HS-5 (cell line): ENCODE results near the gene C7orf25.

Experiments used
- DNase-seq: peaks from one replicate; pipeline ENCODE4 v3.0.0-alpha.2; 2012; ENCODE audit warnings: low read depth

The C7orf25 gene

GRCh38 chr7:42911454-42912447, at the start of gene C7orf25:
Gene C7orf25 (minus strand): TSS chr7:42912070. CDS start chr7:42910900, 1,170 bp downstream.
- peak; percentile 83 for DNase-seq

GRCh38 chr7:42961170-42961569, 49.3 kb upstream of the C7orf25 start:
- DNase-seq, result no peak

GRCh38 chr7:42960762-42961161, 48.9 kb upstream of the C7orf25 start:
- DNase-seq, result no peak

- no peak for DNase-seq
Observed at GRCh38 chr7:42959549-42959948, 47.7 kb upstream of the C7orf25 start.

- no peak for DNase-seq
Observed at GRCh38 chr7:42956062-42956461, 44.2 kb upstream of the C7orf25 start.

GRCh38 chr7:42953994-42954393, 42.1 kb upstream of the C7orf25 start:
- DNase-seq, result no peak

GRCh38 chr7:42952328-42952727, 40.5 kb upstream of the C7orf25 start:
- no peak for DNase-seq

GRCh38 chr7:42950417-42950816, 38.5 kb upstream of the C7orf25 start:
- DNase-seq, result no peak

- DNase-seq, result no peak
Observed at GRCh38 chr7:42947521-42947920, 35.7 kb upstream of the C7orf25 start.

GRCh38 chr7:42946627-42946950, 34.7 kb upstream of the C7orf25 start:
- DNase-seq, result no peak

- DNase-seq, result no peak
Observed at GRCh38 chr7:42945821-42946626, 34.2 kb upstream of the C7orf25 start.

- peak; percentile 47 for DNase-seq
Observed at GRCh38 chr7:42940985-42941847, 29.3 kb upstream of the C7orf25 start.

- DNase-seq, result no peak
Observed at GRCh38 chr7:42939457-42940240, 27.8 kb upstream of the C7orf25 start.

GRCh38 chr7:42935861-42936260, 24.0 kb upstream of the C7orf25 start:
- no peak for DNase-seq

- no peak for DNase-seq
Observed at GRCh38 chr7:42934291-42934690, 22.4 kb upstream of the C7orf25 start.

- DNase-seq, result no peak
Observed at GRCh38 chr7:42932811-42933591, 21.1 kb upstream of the C7orf25 start.

- DNase-seq, result peak; percentile 97
Observed at GRCh38 chr7:42931834-42932651, 20.2 kb upstream of the C7orf25 start, which contains the start of the genes MRPL32 and PSMA2. Gene MRPL32 (plus strand): TSS chr7:42932376. CDS start chr7:42932387, 11 bp downstream. Gene PSMA2 (minus strand): TSS chr7:42932174. CDS start chr7:42932158, 16 bp downstream.

- no peak for DNase-seq
Observed at GRCh38 chr7:42931447-42931833, 19.6 kb upstream of the C7orf25 start.

GRCh38 chr7:42930889-42931288, 19.0 kb upstream of the C7orf25 start:
- DNase-seq, result no peak
